CD4-positive, alpha-beta memory T cell (primary cell): ENCODE measurements around the gene FUT9. TPM values are rescaled to one million over a fixed set of nuclear protein-coding genes. Genes with fewer than 3 reads are reported as not detected.

Experiments used
- CTCF ChIA-PET: fragments of 350-600 bp; sonication (Branson Sonifier 250); formaldehyde crosslinking; loops from one replicate; lab custom pipeline; 2021; ENCODE audit warnings: inconsistent platforms; ENCODE audit not compliant: partially characterized antibody; lab: Charles Lee
- POLR2A ChIA-PET: fragments of 350-600 bp; sonication (Branson Sonifier 250); formaldehyde crosslinking; loops from one replicate; lab custom pipeline; 2021; ENCODE audit not compliant: partially characterized antibody; lab: Charles Lee
- DNase-seq, 5 donors: peaks; one replicate each; pipeline versions ENCODE4 v3.0.0 to v3.0.0-alpha.2; 2020 to 2022; ENCODE audit warnings: mixed read lengths in 1 of 5
- H3K27ac ChIP-seq: one replicate; pipeline ENCODE4 v1.7.0; 2013; ENCODE audit warnings: low read depth, low read length
- H3K27me3 ChIP-seq: 2 replicates; pipeline ENCODE4 v1.7.0; 2013; ENCODE audit warnings: mild to moderate bottlenecking, low read length, moderate library complexity; ENCODE audit not compliant: insufficient read depth
- H3K36me3 ChIP-seq: 2 replicates; pipeline ENCODE4 v1.7.0; 2013; ENCODE audit warnings: mild to moderate bottlenecking, low read length, moderate library complexity; ENCODE audit not compliant: insufficient read depth
- H3K4me1 ChIP-seq: 2 replicates; pipeline ENCODE4 v1.7.0; 2013; ENCODE audit warnings: mild to moderate bottlenecking, low read length, moderate library complexity; ENCODE audit not compliant: insufficient read depth
- H3K4me3 ChIP-seq, 2 donors: one replicate each; pipeline ENCODE4 v1.7.0; 2013; ENCODE audit warnings: low read length in 2 of 2, mild to moderate bottlenecking in 1 of 2
- H3K9me3 ChIP-seq, 2 donors: one replicate each; pipeline ENCODE4 v1.7.0; 2013; ENCODE audit warnings: low read length in 2 of 2, control low read depth in 1 of 2; ENCODE audit not compliant: control insufficient read depth in 1 of 2
- H3K27ac Mint-ChIP-seq, 7 donors: one replicate each; pipeline ENCODE4 v1.8.0; 2020 to 2021; ENCODE audit warnings: mixed read lengths in 7 of 7, mild to moderate bottlenecking in 6 of 7, inconsistent platforms in 3 of 7, moderate library complexity in 3 of 7
- H3K27me3 Mint-ChIP-seq, 2 donors: one replicate each; pipeline ENCODE4 v1.8.0; 2020 to 2021; ENCODE audit warnings: mixed read lengths in 2 of 2
- H3K36me3 Mint-ChIP-seq, 2 donors: one replicate each; pipeline ENCODE4 v1.8.0; 2020 to 2021; ENCODE audit warnings: mixed read lengths in 2 of 2, inconsistent platforms in 1 of 2, mild to moderate bottlenecking in 1 of 2
- H3K4me1 Mint-ChIP-seq, 4 donors: one replicate each; pipeline ENCODE4 v1.8.0; 2020 to 2021; ENCODE audit warnings: mixed read lengths in 4 of 4, mild to moderate bottlenecking in 1 of 4
- H3K4me3 Mint-ChIP-seq, 8 donors: one replicate each; pipeline ENCODE4 v1.8.0; 2020 to 2021; ENCODE audit warnings: mixed read lengths in 8 of 8, mild to moderate bottlenecking in 7 of 8, moderate library complexity in 6 of 8, inconsistent platforms in 3 of 8
- H3K9me3 Mint-ChIP-seq, 8 donors: one replicate each; pipeline ENCODE4 v1.8.0; 2020 to 2021; ENCODE audit warnings: mixed read lengths in 8 of 8, mild to moderate bottlenecking in 5 of 8, inconsistent platforms in 3 of 8, moderate library complexity in 1 of 8
- intact Hi-C: fragments of 100-400 bp; cut with micrococcal nuclease; formaldehyde crosslinking; loops from one replicate; pipeline ENCODE4 v1.15.1; 2023
- polyA plus RNA-seq, 2 donors: library from polyadenylated mRNA; unstranded; fragments of 300-500 nt; fragmentation: Illumina TruSeq; gene quantifications; one replicate each; pipeline ENCODE4 v1.2.3, GENCODE V29; 2021
- total RNA-seq, 2 experiments: library from RNA; stranded (reverse); gene quantifications; one replicate each; pipeline ENCODE4 v1.2.3, GENCODE V29; 2021

FUT9 gene
- total and polyA plus RNA-seq, 4 experiments from 2014 or later = not detected

DNA sequence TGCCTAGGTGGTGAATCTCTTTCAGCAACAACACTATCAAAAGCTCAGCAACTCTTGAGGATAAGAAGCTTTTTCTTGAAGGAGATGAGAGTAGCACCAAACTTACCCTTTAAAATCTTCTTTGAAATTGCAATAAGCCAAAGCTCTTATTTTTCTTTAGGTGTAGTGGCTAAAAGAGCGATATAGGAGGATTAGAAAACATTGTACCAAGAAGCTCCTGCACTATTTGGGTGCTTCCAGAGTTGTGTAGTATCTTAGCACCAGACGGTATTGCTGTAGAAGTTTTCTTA lies 1.2 kb downstream of the FUT9 start:
- Mint-ChIP-seq H3K9me3 (peaks cover 0 to 2% (median 0%) of the 10 kb centered on the region in 8 donors), H3K36me3 (no peaks in the 10 kb centered on the region), H3K27ac (no peak overlapping the region), H3K4me3 (no peak overlapping the region), H3K4me1 (peaks cover 0 to 2% (median 0%) of the 10 kb centered on the region in 4 donors), H3K27me3 (peaks cover 4 to 20% of the 10 kb centered on the region in 2 donors)
- CTCF ChIA-PET = no interaction called here
- Histone ChIP-seq H3K4me3 (no peak overlapping the region), H3K4me1 (no peaks in the 10 kb centered on the region), H3K27me3 (no peaks in the 10 kb centered on the region), H3K36me3 (no peaks in the 10 kb centered on the region), H3K9me3 (no peaks in the 10 kb centered on the region), H3K27ac (no peak overlapping the region)
- no peak for DNase-seq
- intact Hi-C loops = no loop called here
- POLR2A ChIA-PET = no interaction called here

DNA sequence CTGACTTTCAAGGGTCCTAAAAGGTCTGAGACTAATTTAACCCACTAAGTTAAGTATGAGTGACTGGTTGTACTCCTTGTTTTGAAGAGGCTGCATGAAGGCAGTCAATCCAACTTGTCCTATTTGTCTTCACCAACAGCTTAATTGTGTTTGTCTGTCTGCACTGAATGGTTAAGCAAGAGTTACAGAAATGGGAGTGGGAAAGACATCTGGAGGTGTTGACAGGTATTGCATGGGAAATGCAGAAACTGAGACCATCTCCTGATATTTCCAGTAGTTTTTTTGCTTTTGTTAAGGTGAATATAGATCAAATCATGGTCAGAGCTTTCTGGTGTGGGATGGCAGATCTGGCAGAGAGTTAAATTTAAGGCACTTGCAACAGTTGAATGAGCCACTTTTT lies 6.5 kb downstream of the FUT9 start:
- POLR2A ChIA-PET = no interaction called here
- Histone ChIP-seq H3K36me3 (no peaks in the 10 kb centered on the region), H3K4me3 (no peak overlapping the region), H3K9me3 (no peaks in the 10 kb centered on the region), H3K27me3 (no peaks in the 10 kb centered on the region), H3K27ac (no peak overlapping the region), H3K4me1 (no peaks in the 10 kb centered on the region)
- no peak overlapping the region for H3K27ac Mint-ChIP-seq
- intact Hi-C loops = no loop called here
- DNase-seq = no peak
- H3K36me3 Mint-ChIP-seq = no peaks in the 10 kb centered on the region
- CTCF ChIA-PET = no interaction called here
- H3K27me3 Mint-ChIP-seq = peaks cover 0 to under 1% of the 10 kb centered on the region in 2 donors
- H3K4me1 Mint-ChIP-seq = no peaks in the 10 kb centered on the region
- no peak overlapping the region for H3K4me3 Mint-ChIP-seq
- H3K9me3 Mint-ChIP-seq = no peaks in the 10 kb centered on the region

DNA sequence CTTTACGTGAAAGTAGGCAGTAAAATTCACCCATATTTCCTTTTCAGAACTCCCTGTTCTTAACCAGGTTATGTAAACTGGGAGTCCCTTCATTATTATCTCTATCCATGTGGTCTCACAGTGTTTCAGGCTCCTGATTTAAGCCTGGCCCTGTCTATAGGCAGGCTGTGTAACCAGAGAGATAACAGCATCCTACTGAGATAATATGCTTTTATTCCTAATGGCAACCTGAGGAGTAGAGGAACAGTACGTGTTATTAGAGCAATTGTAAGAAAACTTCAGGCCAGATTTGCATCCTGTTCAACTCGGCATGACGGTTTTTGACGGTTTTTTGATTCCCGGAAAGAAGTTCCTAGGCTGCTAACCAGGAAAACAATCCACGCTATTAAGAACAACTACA lies 16.9 kb downstream of the FUT9 start:
- H3K4me3 ChIP-seq = no peak overlapping the region
- Mint-ChIP-seq H3K36me3 (no peaks in the 10 kb centered on the region), H3K27ac (no peak overlapping the region), H3K27me3 (peaks cover 0 to 1% of the 10 kb centered on the region in 2 donors), H3K9me3 (no peaks in the 10 kb centered on the region), H3K4me3 (no peak overlapping the region), H3K4me1 (no peaks in the 10 kb centered on the region)
- H3K27me3 ChIP-seq = no peaks in the 10 kb centered on the region
- DNase-seq = no peak
- intact Hi-C loops = no loop called here
- ChIA-PET CTCF (no interaction called here), POLR2A (no interaction called here)
- H3K27ac ChIP-seq = no peak overlapping the region
- no peaks in the 10 kb centered on the region for H3K9me3 ChIP-seq
- H3K4me1 ChIP-seq = no peaks in the 10 kb centered on the region
- no peaks in the 10 kb centered on the region for H3K36me3 ChIP-seq

DNA sequence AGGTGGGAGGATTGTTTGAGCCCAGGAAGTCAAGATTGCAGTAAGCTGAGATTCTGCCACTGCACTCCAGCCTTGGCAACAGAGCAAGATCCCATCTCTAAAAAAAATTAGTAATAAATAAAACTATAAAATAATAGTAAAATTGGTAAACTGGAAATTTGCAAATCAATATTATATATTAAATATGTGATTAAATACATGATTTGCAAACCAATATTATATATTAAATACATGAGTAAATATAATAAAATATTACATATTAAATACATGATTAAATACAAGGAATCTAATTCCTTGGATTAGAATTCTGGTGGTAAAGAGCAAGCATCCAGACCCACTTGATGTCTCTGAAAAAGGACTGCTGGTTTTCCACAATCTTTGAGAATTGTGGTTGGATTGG lies 35.8 kb downstream of the FUT9 start:
- no peaks in the 10 kb centered on the region for H3K36me3 Mint-ChIP-seq
- no peaks in the 10 kb centered on the region for H3K9me3 ChIP-seq
- ChIA-PET CTCF (no interaction called here), POLR2A (no interaction called here)
- H3K4me1 ChIP-seq = no peaks in the 10 kb centered on the region
- no peak overlapping the region for H3K4me3 ChIP-seq
- no peaks in the 10 kb centered on the region for H3K27me3 Mint-ChIP-seq
- no peak overlapping the region for H3K27ac Mint-ChIP-seq
- no peak for DNase-seq
- no peak overlapping the region for H3K4me3 Mint-ChIP-seq
- H3K27me3 ChIP-seq = no peaks in the 10 kb centered on the region
- no peak overlapping the region for H3K27ac ChIP-seq
- intact Hi-C loops = no loop called here
- no peaks in the 10 kb centered on the region for H3K36me3 ChIP-seq
- peaks cover 0 to 3% (median 0%) of the 10 kb centered on the region in 8 donors for H3K9me3 Mint-ChIP-seq
- H3K4me1 Mint-ChIP-seq = no peaks in the 10 kb centered on the region

DNA sequence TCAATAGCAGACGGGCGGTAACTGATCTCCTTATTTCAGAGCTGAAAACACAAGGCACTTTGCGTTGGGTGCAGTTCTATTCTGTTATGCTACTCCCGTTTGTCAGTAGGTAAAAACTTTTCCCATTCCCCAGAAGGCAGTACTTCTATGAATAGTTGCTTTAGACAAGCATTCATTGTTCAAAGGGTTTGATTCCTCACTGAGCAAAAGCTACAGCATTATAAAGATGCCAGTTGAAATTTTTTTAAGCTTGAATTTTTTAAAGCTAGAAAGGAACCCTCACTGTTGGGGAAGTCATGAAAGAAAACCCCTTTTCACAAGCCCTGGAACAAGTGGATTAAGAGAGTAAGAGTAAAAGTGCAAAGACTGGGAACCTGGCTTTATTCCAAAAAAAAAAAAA lies 42.3 kb downstream of the FUT9 start:
- H3K4me1 ChIP-seq = no peaks in the 10 kb centered on the region
- intact Hi-C loops = no loop called here
- POLR2A ChIA-PET = no interaction called here
- H3K27ac ChIP-seq = no peak overlapping the region
- CTCF ChIA-PET = no interaction called here
- no peaks in the 10 kb centered on the region for H3K36me3 ChIP-seq
- H3K27me3 ChIP-seq = no peaks in the 10 kb centered on the region
- H3K4me3 ChIP-seq = no peak overlapping the region
- no peaks in the 10 kb centered on the region for H3K27me3 Mint-ChIP-seq
- DNase-seq = no peak
- no peaks in the 10 kb centered on the region for H3K4me1 Mint-ChIP-seq
- H3K27ac Mint-ChIP-seq = no peak overlapping the region
- H3K4me3 Mint-ChIP-seq = no peak overlapping the region
- H3K9me3 ChIP-seq = no peaks in the 10 kb centered on the region
- H3K9me3 Mint-ChIP-seq = peaks cover 0 to 3% (median 0%) of the 10 kb centered on the region in 8 donors
- no peaks in the 10 kb centered on the region for H3K36me3 Mint-ChIP-seq

DNA sequence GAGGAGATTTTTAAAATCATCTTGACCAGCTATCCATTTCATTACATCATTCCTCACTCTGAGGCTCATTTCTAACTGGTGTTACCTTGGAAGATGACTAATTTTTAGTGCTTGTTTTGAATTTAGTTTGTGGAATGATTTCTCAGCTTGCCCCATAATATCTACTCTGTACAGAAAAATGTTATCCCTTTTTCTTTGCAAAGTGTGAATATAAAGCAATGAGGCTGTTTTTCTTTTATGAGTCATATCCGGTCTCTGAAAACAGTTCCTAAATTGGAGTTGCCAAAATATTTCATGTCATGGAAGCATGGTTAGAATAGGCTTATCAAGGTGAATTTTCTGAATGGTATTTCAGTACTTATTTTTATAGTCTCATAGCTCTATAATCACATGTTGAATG lies 43.8 kb downstream of the FUT9 start:
- H3K9me3 ChIP-seq = no peaks in the 10 kb centered on the region
- no peaks in the 10 kb centered on the region for H3K36me3 Mint-ChIP-seq
- CTCF ChIA-PET = interaction anchor here (1.2 kb wide), 1 partner anchor 10 kb away, joined by 3 read pairs; no protein-coding TSS in a partner anchor
- H3K27me3 ChIP-seq = no peaks in the 10 kb centered on the region
- no peak overlapping the region for H3K27ac ChIP-seq
- no peaks in the 10 kb centered on the region for H3K4me1 ChIP-seq
- H3K36me3 ChIP-seq = no peaks in the 10 kb centered on the region
- no peak overlapping the region for H3K4me3 Mint-ChIP-seq
- no peak overlapping the region for H3K27ac Mint-ChIP-seq
- intact Hi-C loops = no loop called here
- POLR2A ChIA-PET = no interaction called here
- H3K27me3 Mint-ChIP-seq = no peaks in the 10 kb centered on the region
- no peak for DNase-seq
- no peaks in the 10 kb centered on the region for H3K9me3 Mint-ChIP-seq
- no peaks in the 10 kb centered on the region for H3K4me1 Mint-ChIP-seq
- no peak overlapping the region for H3K4me3 ChIP-seq

DNA sequence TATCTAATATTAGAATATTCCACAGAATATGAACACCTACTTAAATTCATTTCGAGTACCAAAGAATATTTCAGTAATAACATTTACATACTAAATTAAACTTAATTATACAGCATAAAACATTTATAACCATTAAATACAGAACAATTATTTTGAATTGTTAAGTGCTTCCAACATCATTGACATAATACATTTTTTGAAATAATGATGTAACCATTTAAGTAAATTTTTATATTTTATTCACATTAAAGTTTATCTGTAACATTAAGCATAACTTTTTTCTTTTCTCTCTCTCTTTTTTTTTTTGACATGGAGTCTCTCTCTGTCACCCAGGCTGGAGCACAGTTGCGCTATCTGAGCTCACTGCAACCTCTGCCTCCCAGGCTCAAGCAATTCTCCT lies 44.5 kb downstream of the FUT9 start:
- Histone ChIP-seq H3K27ac (no peak overlapping the region), H3K4me1 (no peaks in the 10 kb centered on the region), H3K9me3 (no peaks in the 10 kb centered on the region), H3K27me3 (no peaks in the 10 kb centered on the region), H3K36me3 (no peaks in the 10 kb centered on the region), H3K4me3 (no peak overlapping the region)
- Mint-ChIP-seq H3K27ac (no peak overlapping the region), H3K9me3 (no peaks in the 10 kb centered on the region), H3K4me3 (no peak overlapping the region), H3K36me3 (no peaks in the 10 kb centered on the region), H3K4me1 (no peaks in the 10 kb centered on the region), H3K27me3 (peaks cover 0 to under 1% of the 10 kb centered on the region in 2 donors)
- intact Hi-C loops = no loop called here
- POLR2A ChIA-PET = no interaction called here
- DNase-seq = no peak
- CTCF ChIA-PET = interaction anchor here (1.2 kb wide), 1 partner anchor 9 kb away, joined by 3 read pairs; no protein-coding TSS in a partner anchor

DNA sequence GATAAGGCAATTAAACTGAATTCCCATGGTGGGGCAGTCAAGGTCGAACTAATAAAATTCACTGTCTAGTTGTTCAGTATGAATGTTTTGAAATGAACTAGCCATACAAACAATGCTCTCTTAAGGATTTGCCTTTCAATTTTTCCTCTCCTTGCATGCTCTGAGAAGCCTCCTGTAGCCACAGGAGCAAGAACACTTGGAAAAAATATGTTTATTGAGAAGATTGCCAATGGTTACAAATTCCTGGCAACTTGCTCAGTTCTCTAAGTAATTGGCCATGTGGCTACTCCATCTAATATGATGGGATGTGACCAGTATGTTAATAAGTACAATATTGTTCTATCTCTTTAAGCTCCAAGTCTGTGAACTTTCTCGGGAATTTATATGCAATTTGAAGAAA lies 49.4 kb downstream of the FUT9 start:
- intact Hi-C loops = no loop called here
- Mint-ChIP-seq H3K4me3 (no peak overlapping the region), H3K27ac (no peak overlapping the region), H3K36me3 (no peaks in the 10 kb centered on the region), H3K9me3 (peaks cover 0 to 2% (median 0%) of the 10 kb centered on the region in 8 donors), H3K27me3 (peaks cover 0 to 1% of the 10 kb centered on the region in 2 donors), H3K4me1 (no peaks in the 10 kb centered on the region)
- POLR2A ChIA-PET = no interaction called here
- no peak overlapping the region for H3K27ac ChIP-seq
- CTCF ChIA-PET = no interaction called here
- no peak for DNase-seq
- no peaks in the 10 kb centered on the region for H3K36me3 ChIP-seq
- no peaks in the 10 kb centered on the region for H3K9me3 ChIP-seq
- no peak overlapping the region for H3K4me3 ChIP-seq
- no peaks in the 10 kb centered on the region for H3K4me1 ChIP-seq
- H3K27me3 ChIP-seq = no peaks in the 10 kb centered on the region
